RCC 7860 (cell line): ENCODE results near the gene GRID2.
A peak's percentile ranks its signal among the peaks of the same experiment; 100 is the strongest.

ENCODE experiments used
- DNase-seq: peaks from one replicate; pipeline ENCODE4 v3.0.0-alpha.2; 2015; ENCODE audit warnings: low spot score
- FAIRE-seq: peaks from 2 replicates; lab custom pipeline; 2012; peaks lifted over from hg19 to GRCh38; lab: Jason Lieb, UNC

GRID2 gene

GRCh38 chr4:93174598-93174997 is 870.8 kb downstream of the GRID2 start:
- DNase-seq: no peak
- no peak for FAIRE-seq

- DNase-seq: no peak
- FAIRE-seq: no peak
These were observed 874.5 kb downstream of the GRID2 start for GRCh38 chr4:93178279-93178678.

GRCh38 chr4:93179044-93179443 is 875.3 kb downstream of the GRID2 start:
- DNase-seq (no peak), FAIRE-seq (no peak)

- DNase-seq (no peak), FAIRE-seq (no peak)
These were observed 879.0 kb downstream of the GRID2 start for GRCh38 chr4:93182722-93183121.

- FAIRE-seq: no peak
- no peak for DNase-seq
These were observed 879.8 kb downstream of the GRID2 start for GRCh38 chr4:93183576-93183975.

- no peak for DNase-seq
- no peak for FAIRE-seq
These were observed 880.3 kb downstream of the GRID2 start for GRCh38 chr4:93184053-93184452.

GRCh38 chr4:93186846-93187245 is 883.1 kb downstream of the GRID2 start:
- FAIRE-seq (no peak), DNase-seq (no peak)

- FAIRE-seq (no peak), DNase-seq (no peak)
These were observed 883.7 kb downstream of the GRID2 start for GRCh38 chr4:93187466-93187865.

- FAIRE-seq (no peak), DNase-seq (no peak)
These were observed 884.1 kb downstream of the GRID2 start for GRCh38 chr4:93187892-93188291.

GRCh38 chr4:93199492-93199891 is 895.7 kb downstream of the GRID2 start:
- DNase-seq (peak; percentile 16), FAIRE-seq (no peak)

GRCh38 chr4:93201471-93202096 is 897.8 kb downstream of the GRID2 start:
- DNase-seq: no peak
- no peak for FAIRE-seq

- DNase-seq (peak; percentile 21), FAIRE-seq (no peak)
These were observed 899.9 kb downstream of the GRID2 start for GRCh38 chr4:93203708-93204107.

- DNase-seq: no peak
- no peak for FAIRE-seq
These were observed 908.5 kb downstream of the GRID2 start for GRCh38 chr4:93212250-93212649.

GRCh38 chr4:93216646-93217045 is 912.9 kb downstream of the GRID2 start:
- DNase-seq: no peak
- FAIRE-seq: no peak

GRCh38 chr4:93217431-93217830 is 913.7 kb downstream of the GRID2 start:
- DNase-seq (no peak), FAIRE-seq (no peak)

GRCh38 chr4:93221771-93222170 is 918.0 kb downstream of the GRID2 start:
- DNase-seq: no peak
- no peak for FAIRE-seq

GRCh38 chr4:93228021-93228420 is 924.3 kb downstream of the GRID2 start:
- FAIRE-seq: no peak
- no peak for DNase-seq

GRCh38 chr4:93232883-93233282 is 929.1 kb downstream of the GRID2 start:
- FAIRE-seq (no peak), DNase-seq (no peak)

- no peak for DNase-seq
- no peak for FAIRE-seq
These were observed 933.8 kb downstream of the GRID2 start for GRCh38 chr4:93237521-93237920.

GRCh38 chr4:93243262-93243661 is 939.5 kb downstream of the GRID2 start:
- DNase-seq: no peak
- FAIRE-seq: no peak

- no peak for FAIRE-seq
- no peak for DNase-seq
These were observed 957.4 kb downstream of the GRID2 start for GRCh38 chr4:93261207-93261606.

GRCh38 chr4:93263166-93263565 is 959.4 kb downstream of the GRID2 start:
- DNase-seq: no peak
- no peak for FAIRE-seq

GRCh38 chr4:93267747-93268146 is 964.0 kb downstream of the GRID2 start:
- no peak for FAIRE-seq
- DNase-seq: no peak
